ENCODE data around the gene ARPP21. TPM values are rescaled to one million over a fixed set of nuclear protein-coding genes. Genes with fewer than 3 reads are reported as not detected.

Gene ARPP21
- total RNA-seq, 4 donors from 2014 or later = 0.28 to 1.6 TPM; not detected in 2

DNA sequence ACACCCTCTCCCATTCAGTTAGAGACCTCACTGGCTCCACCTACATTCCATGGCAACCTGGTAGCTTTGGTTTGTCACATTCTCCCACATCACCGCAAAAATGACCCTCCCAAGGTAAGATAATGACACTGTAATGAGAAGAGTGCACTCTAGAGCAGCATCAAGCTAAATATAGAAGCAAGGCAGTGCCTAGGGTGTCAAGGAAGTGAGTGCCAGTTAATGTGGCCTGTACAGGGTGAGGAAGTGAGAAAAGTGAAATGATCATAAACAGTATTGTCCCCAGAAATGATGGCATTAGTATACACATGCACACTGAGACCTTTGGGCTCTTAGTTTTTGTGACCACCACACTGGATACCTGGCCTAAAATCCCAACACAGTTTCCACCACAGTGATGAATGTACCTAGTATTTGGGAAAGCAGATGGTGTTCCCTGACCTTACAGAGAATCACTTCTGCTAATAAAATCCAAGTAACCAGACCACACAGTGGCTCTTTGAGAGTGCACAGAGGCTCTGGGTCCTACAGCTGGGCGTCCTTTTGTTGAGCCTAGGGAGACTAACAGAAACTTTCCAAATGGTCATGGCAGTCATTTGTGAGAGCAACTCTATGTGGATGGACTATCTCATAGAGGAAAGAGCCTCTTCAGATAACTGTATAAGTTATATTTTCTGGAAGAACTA is 106.6 kb downstream of the ARPP21 start:
- no peak for ATAC-seq (ENCODE audit: low FRiP score)
- TF ChIP-seq, protein P1, sequence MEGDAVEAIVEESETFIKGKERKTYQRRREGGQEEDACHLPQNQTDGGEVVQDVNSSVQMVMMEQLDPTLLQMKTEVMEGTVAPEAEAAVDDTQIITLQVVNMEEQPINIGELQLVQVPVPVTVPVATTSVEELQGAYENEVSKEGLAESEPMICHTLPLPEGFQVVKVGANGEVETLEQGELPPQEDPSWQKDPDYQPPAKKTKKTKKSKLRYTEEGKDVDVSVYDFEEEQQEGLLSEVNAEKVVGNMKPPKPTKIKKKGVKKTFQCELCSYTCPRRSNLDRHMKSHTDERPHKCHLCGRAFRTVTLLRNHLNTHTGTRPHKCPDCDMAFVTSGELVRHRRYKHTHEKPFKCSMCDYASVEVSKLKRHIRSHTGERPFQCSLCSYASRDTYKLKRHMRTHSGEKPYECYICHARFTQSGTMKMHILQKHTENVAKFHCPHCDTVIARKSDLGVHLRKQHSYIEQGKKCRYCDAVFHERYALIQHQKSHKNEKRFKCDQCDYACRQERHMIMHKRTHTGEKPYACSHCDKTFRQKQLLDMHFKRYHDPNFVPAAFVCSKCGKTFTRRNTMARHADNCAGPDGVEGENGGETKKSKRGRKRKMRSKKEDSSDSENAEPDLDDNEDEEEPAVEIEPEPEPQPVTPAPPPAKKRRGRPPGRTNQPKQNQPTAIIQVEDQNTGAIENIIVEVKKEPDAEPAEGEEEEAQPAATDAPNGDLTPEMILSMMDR (IDR thresholded peaks at IDR 0.05) = no peak
- DNase-seq (ENCODE audit: low spot score) = no peak

DNA sequence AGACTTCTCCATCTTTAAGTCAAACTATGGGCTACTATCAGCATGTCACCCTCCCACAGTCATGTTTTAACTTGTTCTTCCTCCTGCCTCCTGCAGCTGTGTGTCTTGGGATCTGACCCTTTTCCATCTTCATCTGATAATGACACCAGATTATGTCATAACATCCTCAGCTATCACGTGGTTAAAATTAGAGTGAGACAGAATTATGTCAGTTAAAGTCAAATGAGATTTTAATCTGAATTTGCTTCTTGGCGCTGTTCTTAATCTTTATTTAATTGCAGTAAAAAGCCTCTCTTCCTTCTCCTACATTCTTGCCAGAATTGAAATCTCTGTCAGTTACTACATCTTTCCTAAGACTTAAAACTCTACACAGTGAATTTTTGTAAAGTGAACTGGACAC is 107.2 kb downstream of the ARPP21 start:
- DNase-seq (ENCODE audit: low spot score) = no peak
- ATAC-seq (ENCODE audit: low FRiP score) = no peak
- TF ChIP-seq, protein P1 (IDR thresholded peaks at IDR 0.05) = no peak

DNA sequence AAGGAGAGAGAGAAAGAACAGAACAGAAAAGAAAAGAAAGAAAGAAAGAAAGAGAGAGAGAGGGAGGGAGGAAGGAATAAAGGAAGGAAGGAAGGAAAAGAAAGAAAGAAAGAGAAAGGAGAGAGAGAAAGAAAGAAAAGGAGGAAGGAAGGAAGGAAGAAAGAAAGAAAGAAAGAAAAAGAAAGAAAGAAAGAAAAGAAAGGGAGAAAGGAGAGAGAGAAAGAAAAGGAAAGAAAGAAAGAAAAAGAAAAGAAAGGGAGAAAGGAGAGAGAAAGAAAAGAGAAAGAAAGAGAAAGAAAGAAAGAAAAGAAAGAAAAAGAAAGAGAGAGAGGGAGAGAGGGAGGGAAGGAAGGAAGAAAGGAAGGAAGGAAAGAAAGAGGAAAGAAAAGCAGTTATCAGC is 108.8 kb downstream of the ARPP21 start:
- no peak for DNase-seq (ENCODE audit: low spot score)
- TF ChIP-seq, protein P1 (IDR thresholded peaks at IDR 0.05) = no peak
- no peak for ATAC-seq (ENCODE audit: low FRiP score)

DNA sequence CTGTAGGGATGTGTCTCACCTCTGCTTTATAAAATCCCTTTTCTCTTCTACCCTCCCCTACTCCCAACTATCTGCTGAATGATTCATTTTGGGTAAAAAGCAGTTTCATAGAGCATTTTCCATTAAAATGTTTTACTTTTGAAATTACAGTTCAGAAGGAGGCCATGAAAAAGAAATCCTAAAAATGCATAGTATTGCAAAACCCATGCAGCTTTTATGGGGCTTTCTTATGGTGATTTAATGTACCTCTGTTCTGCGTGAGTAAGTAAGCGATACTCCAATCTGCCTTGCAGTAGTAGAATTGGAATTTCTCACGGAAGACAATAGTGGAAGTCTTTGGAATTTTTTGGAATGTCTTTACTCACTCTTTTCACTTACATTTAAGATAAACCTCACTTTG is 111.9 kb downstream of the ARPP21 start:
- TF ChIP-seq, protein P1 (IDR thresholded peaks at IDR 0.05) = no peak
- no peak for DNase-seq (ENCODE audit: low spot score)
- ATAC-seq (ENCODE audit: low FRiP score) = no peak

DNA sequence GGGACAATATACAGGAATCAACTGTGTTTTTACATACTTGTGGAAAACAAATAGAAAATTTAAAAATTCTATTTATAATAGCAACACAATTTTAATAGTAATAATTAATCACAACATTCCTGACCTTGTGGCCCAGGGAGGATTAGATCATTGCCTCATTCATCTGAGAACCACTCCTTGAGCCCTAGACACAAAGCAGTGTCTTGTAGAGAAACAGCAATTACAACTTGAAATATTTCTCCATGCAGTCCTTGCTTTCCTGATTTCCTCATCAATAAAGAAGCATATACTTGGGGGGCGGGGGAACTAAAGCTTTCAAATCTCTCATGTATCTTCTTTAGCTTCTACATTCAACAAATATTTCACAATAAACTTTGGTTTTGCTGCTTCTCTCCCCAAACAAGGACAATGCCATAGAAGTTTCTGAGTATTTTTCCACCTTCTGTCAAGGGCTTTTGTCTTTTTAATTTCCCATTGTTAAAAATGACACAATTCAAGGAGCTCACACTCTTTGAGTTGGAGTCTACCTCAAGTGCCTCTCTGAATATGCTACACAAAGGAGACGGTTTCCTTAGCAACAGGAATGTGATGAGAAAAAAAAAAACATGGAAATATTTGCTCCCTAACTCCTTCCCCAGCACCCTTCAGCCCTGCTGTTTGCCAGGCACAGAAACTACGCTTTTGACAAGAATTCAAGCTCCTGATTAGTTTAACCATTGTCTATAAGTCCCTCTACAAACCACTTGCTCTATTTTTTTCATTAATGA is 118.8 kb downstream of the ARPP21 start:
- no peak for DNase-seq (ENCODE audit: low spot score)
- TF ChIP-seq, protein P1 (IDR thresholded peaks at IDR 0.05) = no peak
- no peak for ATAC-seq (ENCODE audit: low FRiP score)

DNA sequence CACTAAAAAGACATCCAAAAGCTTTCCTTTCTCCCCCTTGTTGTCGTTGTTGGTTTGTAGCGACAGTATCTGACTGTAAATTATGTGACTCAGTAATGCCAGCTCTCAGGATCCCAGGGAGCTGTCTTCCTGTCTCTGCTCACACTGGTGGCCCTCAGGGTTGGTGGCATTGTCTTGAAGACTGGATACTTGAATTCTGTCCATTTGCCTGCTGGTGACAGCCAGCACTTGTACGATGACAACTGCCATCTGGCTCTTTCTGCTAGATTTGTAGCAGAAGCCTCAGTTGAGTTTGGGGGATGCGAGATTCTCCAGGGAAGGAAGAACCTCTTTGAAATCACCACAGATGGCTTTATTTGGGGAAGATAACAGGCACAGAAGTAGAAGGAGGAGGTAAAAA is 120.8 kb downstream of the ARPP21 start:
- DNase-seq (ENCODE audit: low spot score) (no peak), ATAC-seq (ENCODE audit: low FRiP score) (no peak)
- TF ChIP-seq, protein P1 (IDR thresholded peaks at IDR 0.05) = no peak

DNA sequence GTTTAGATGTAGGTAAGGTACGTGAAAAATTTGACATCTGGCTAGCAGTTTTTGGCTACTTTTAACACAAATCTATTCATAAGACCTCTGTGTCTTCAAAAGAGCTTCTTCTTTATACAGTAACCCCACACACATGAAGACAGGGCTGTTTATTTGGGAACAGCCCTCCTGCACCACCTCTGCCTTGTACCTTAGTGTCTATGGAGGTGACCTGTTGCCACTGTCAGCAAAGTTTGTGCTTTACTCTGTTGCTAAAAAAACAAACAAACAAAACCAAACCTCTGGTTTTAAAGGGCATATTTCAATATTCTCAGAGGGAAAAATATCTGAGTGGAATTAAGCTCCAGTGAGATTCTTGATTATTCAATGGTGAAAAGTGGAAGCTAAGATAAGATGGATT is 122.0 kb downstream of the ARPP21 start:
- ATAC-seq (ENCODE audit: low FRiP score) (no peak), DNase-seq (ENCODE audit: low spot score) (no peak)
- TF ChIP-seq, protein P1 (IDR thresholded peaks at IDR 0.05) = no peak
